Common myeloid progenitor, CD34-positive (primary cell): ENCODE results near the gene LEUTX. TPM values are rescaled to one million over a fixed set of nuclear protein-coding genes. Genes with fewer than 3 reads are reported as not detected.

Source experiments
- CTCF ChIA-PET: fragments of 350-600 bp; sonication (Branson Sonifier 250); formaldehyde crosslinking; loops from one replicate; lab custom pipeline; 2021; ENCODE audit warnings: antibody characterized with exemption; lab: Charles Lee
- POLR2A ChIA-PET: fragments of 350-600 bp; sonication (Branson Sonifier 250); formaldehyde crosslinking; loops from one replicate; lab custom pipeline; 2021; ENCODE audit warnings: antibody characterized with exemption; lab: Charles Lee
- DNase-seq, 3 donors: peaks; one replicate each; pipeline versions ENCODE4 v3.0.0 to v3.0.0-alpha.2; 2013
- H3K27ac ChIP-seq, 2 experiments: 1 replicate in 1 of 2; 2 replicates in 1 of 2; pipeline ENCODE4 v1.7.0; 2013; ENCODE audit warnings: inconsistent platforms in 2 of 2, low read length in 2 of 2, mild to moderate bottlenecking in 2 of 2, low read depth in 1 of 2, moderate library complexity in 1 of 2; ENCODE audit not compliant: severe bottlenecking in 2 of 2, insufficient read depth in 1 of 2, poor library complexity in 1 of 2
- H3K27me3 ChIP-seq, 5 experiments: replicated peaks in 2 of 5; 1 replicate in 3 of 5; 2 replicates in 2 of 5; pipeline versions ENCODE4 v1.6.1 to v1.7.0; 2013; ENCODE audit warnings: low read length in 4 of 5, mild to moderate bottlenecking in 2 of 5, moderate library complexity in 2 of 5, inconsistent platforms in 1 of 5; ENCODE audit not compliant: insufficient read depth in 5 of 5, control insufficient read depth in 4 of 5
- H3K36me3 ChIP-seq, 4 experiments: 1 replicate in 2 of 4; 2 replicates in 2 of 4; pipeline versions ENCODE4 v1.6.1 to v1.7.0; 2013; ENCODE audit warnings: low read length in 3 of 4, control low read depth in 1 of 4, mild to moderate bottlenecking in 1 of 4; ENCODE audit not compliant: control insufficient read depth in 4 of 4, insufficient read depth in 4 of 4
- H3K4me1 ChIP-seq, 4 experiments: 1 replicate in 3 of 4; 2 replicates in 1 of 4; pipeline versions ENCODE4 v1.6.1 to v1.7.1; 2013; ENCODE audit warnings: low read length in 3 of 4, mild to moderate bottlenecking in 3 of 4, control low read depth in 1 of 4, inconsistent platforms in 1 of 4, moderate library complexity in 1 of 4; ENCODE audit not compliant: control insufficient read depth in 4 of 4, insufficient read depth in 4 of 4; ENCODE audit errors: control extremely low read depth in 1 of 4
- H3K4me3 ChIP-seq, 7 experiments: 1 replicate in 4 of 7; 2 replicates in 3 of 7; pipeline versions ENCODE4 v1.5.1 to v1.7.0; 2013; ENCODE audit warnings: mild to moderate bottlenecking in 7 of 7, low read length in 6 of 7, moderate library complexity in 6 of 7, inconsistent platforms in 2 of 7, low read depth in 2 of 7, control low read depth in 1 of 7; ENCODE audit not compliant: insufficient read depth in 4 of 7, control insufficient read depth in 1 of 7; ENCODE audit errors: extremely low read depth in 1 of 7
- H3K9me3 ChIP-seq, 5 experiments: 1 replicate in 4 of 5; 2 replicates in 1 of 5; pipeline versions ENCODE4 v1.6.1 to v1.7.1; 2013; ENCODE audit warnings: low read length in 4 of 5, mild to moderate bottlenecking in 2 of 5, inconsistent platforms in 1 of 5, low read depth in 1 of 5, moderate library complexity in 1 of 5; ENCODE audit not compliant: control insufficient read depth in 4 of 5, insufficient read depth in 2 of 5; ENCODE audit errors: control extremely low read depth in 1 of 5
- WGBS: methylation state at CpG from one replicate; pipeline ENCODE4 v1.1.5; 2013; ENCODE audit not compliant: insufficient coverage; 5-methylcytosine and 5-hydroxymethylcytosine counted together
- polyA plus RNA-seq: library from polyadenylated mRNA; unstranded; fragments of 120-200 nt; gene quantifications from one replicate; pipeline ENCODE4 v1.2.1, GENCODE V29; 2013

The LEUTX gene, protein sequence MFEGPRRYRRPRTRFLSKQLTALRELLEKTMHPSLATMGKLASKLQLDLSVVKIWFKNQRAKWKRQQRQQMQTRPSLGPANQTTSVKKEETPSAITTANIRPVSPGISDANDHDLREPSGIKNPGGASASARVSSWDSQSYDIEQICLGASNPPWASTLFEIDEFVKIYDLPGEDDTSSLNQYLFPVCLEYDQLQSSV
- not detected for polyA plus RNA-seq

DNA sequence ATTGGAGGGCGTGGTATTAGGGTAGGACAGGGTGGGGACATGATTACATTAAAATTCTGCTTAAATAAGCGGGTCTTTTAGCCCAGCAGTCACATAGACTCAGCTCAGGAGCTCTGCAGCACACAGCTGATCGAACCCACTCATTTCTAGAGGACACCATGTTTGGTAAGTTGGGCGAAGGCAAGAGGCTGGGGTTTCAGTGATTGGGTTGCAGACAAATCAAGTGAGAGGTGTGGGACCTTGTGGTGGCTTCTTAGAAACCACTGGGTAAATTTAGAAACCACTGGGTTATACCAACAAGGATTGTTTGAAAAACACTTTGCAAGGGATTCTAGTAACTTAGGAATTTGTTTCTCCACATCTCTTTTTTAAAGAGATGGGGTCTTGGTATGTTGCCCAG, at the start of gene LEUTX:
Gene LEUTX, plus strand, starts transcription at position 92 of the 400 bp plus-strand sequence. Its CDS starts 67 bp downstream, at position 159.
- H3K27me3 ChIP-seq, result peaks cover 0 to 17% (median 3%) of the 10 kb centered on the region in 5 experiments
- CTCF ChIA-PET, result no interaction called here
- 90% methylated on average over 4 of the region's 4 CpGs for WGBS

DNA sequence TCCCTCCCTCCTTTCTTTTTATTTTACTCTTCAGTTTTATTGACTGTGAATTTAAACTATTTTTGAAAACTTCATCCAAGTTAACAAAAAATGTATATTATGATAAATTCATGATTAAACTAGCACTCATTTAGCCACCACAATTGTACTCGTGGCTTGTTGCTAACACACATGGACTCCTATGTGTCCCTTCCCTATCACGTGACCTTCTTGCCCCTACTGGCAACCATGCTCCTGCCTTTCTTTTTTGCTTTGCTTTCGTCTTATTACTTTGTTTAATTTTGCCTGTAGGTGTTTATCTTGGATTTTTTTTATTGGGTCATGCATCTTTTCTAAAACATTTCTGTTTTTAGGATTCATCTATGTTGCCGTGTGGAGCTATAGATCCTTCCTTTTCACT, 49.1 kb upstream of the LEUTX start:
- ChIA-PET CTCF (no interaction called here), POLR2A (no interaction called here)
- peaks cover 0 to 3% (median 0%) of the 10 kb centered on the region in 5 experiments for H3K9me3 ChIP-seq
- no CpG with 5 or more reads among the region's 4 CpGs for WGBS
- no peak overlapping the region for H3K4me3 ChIP-seq
- H3K4me1 ChIP-seq, result no peaks in the 10 kb centered on the region
- no peaks in the 10 kb centered on the region for H3K36me3 ChIP-seq
- no peak overlapping the region for H3K27ac ChIP-seq
- peaks cover 3 to 13% (median 5%) of the 10 kb centered on the region in 5 experiments for H3K27me3 ChIP-seq
- DNase-seq, result no peak

More for the DNA sequence above, at the start of gene LEUTX:
- POLR2A ChIA-PET, result no interaction called here
- no peak within 1 kb of the TSS for H3K27ac ChIP-seq
- no peaks in the 10 kb centered on the region for H3K36me3 ChIP-seq
- H3K4me1 ChIP-seq, result no peaks in the 10 kb centered on the region
- no peak within 1 kb of the TSS for H3K4me3 ChIP-seq
- no peaks in the 10 kb centered on the region for H3K9me3 ChIP-seq
- DNase-seq, result no peak

DNA sequence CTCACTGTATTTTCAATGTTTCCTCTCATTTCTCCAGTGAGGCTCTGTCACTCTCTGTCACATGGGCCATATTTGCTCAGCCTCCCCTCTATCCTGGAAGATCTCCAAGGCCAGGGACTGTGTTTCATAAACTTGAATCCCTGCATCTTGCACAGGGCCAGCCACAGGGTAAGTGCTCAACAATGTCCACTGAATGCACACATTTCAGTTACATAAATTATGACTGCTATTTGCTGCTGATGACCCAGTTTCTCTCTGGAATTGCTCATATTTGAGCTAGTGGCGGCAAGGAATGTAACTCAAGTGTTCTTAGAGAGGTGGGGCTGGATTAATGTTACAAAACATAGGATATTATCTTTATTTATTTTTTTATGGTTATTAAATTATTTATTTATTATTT, 47.0 kb upstream of the LEUTX start:
- WGBS, result no CpG with 5 or more reads among the region's 1 CpG
- DNase-seq, result no peak
- no peak overlapping the region for H3K4me3 ChIP-seq
- H3K36me3 ChIP-seq, result no peaks in the 10 kb centered on the region
- no peaks in the 10 kb centered on the region for H3K4me1 ChIP-seq
- CTCF ChIA-PET, result no interaction called here
- peaks cover 0 to 3% (median 0%) of the 10 kb centered on the region in 5 experiments for H3K9me3 ChIP-seq
- POLR2A ChIA-PET, result no interaction called here
- peaks cover 3 to 13% (median 5%) of the 10 kb centered on the region in 5 experiments for H3K27me3 ChIP-seq
- no peak overlapping the region for H3K27ac ChIP-seq

DNA sequence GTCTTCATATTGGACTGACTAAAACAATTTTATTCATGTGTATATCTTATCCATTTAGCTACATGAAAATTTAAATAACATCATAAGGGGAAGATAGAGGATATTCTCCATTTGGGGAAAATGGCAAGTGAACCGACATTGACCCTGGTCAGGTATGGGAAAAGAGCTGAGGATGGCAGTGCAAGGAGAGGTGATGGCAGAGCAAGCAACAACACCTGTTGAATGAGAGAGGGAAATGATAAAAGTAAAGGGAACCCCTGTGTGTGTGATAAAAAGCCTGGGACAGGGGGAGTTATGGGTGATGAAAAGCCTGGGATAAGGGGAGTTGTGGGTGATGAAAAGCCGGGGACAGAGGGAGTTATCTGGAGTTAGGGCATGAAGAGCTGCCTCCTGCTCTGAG, 44.8 kb upstream of the LEUTX start:
- no peaks in the 10 kb centered on the region for H3K4me1 ChIP-seq
- ChIA-PET POLR2A (no interaction called here), CTCF (no interaction called here)
- WGBS, result 100% methylated on average over 2 of the region's 2 CpGs
- no peak overlapping the region for H3K4me3 ChIP-seq
- DNase-seq, result no peak
- H3K27ac ChIP-seq, result no peak overlapping the region
- no peaks in the 10 kb centered on the region for H3K36me3 ChIP-seq
- peaks cover 3 to 11% (median 5%) of the 10 kb centered on the region in 5 experiments for H3K27me3 ChIP-seq
- peaks cover 0 to 3% (median 0%) of the 10 kb centered on the region in 5 experiments for H3K9me3 ChIP-seq

DNA sequence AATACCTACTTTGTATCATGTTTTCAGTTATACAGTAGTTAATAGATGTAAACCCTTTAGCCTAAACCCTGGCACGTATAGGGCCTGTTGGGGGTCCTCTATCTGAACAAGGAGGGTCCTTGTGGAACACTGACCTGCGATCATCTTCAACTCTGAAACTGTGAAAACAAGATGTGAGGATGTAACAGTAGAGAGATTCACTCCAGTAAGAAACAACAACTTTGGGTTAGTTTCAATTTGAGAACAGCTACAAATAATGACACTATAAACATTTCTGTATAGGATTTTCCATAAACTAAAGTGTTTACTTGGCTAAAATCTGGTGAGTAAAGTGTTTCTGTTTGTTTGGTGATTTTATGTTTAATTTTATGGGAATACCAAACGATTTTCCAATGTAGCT, 43.0 kb upstream of the LEUTX start:
- H3K36me3 ChIP-seq, result no peaks in the 10 kb centered on the region
- ChIA-PET CTCF (no interaction called here), POLR2A (no interaction called here)
- no peak overlapping the region for H3K27ac ChIP-seq
- H3K4me1 ChIP-seq, result peaks cover 0 to 1% (median 0%) of the 10 kb centered on the region in 4 experiments
- WGBS, result no CpG with 5 or more reads among the region's 3 CpGs
- no peak for DNase-seq
- H3K27me3 ChIP-seq, result peaks cover 0 to 7% (median 3%) of the 10 kb centered on the region in 5 experiments
- peaks cover 0 to 3% (median 0%) of the 10 kb centered on the region in 5 experiments for H3K9me3 ChIP-seq
- no peak overlapping the region for H3K4me3 ChIP-seq

DNA sequence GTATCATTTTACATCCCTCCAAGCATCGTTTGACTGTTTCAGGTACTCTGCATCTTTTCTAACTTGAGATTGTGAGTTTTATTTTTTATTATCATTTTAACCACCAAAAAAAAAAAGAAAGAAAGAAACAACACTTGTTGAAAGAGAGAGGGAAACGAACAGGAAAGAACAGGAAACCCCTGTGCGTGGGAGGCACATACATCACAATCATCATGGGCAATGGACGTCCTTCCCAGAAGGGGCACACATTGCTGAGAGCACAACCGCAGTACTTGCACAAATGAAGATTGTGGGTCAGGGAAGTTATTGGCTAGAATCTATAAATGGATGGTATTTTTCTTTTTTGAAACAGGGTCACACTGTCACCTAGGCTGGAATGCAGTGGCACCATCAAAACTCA, 42.6 kb upstream of the LEUTX start:
- Histone ChIP-seq H3K4me1 (peaks cover 0 to 1% (median 0%) of the 10 kb centered on the region in 4 experiments), H3K27ac (no peak overlapping the region), H3K4me3 (no peak overlapping the region), H3K9me3 (peaks cover 0 to 3% (median 0%) of the 10 kb centered on the region in 5 experiments), H3K27me3 (peaks cover 0 to 7% (median 3%) of the 10 kb centered on the region in 5 experiments), H3K36me3 (no peaks in the 10 kb centered on the region)
- CTCF ChIA-PET, result no interaction called here
- DNase-seq, result no peak
- WGBS, result 7% methylated on average over 3 of the region's 5 CpGs
- POLR2A ChIA-PET, result no interaction called here

DNA sequence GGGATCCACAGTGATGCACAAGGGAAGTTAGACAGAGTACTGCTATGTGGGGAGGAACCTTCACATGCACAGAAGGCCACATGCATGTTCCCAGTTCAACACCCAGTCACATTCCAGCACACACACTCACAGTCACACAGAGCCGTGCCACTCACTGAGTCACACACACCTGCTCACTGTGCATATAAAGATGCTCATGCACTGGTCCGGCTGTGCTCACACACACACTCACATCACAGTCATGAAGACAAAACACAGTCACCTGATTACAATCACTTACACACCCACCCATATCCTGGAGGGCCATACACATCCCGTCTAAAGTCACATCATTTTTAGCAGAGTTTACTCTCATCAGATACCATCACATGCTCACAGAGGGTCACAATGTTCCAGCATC, 41.3 kb upstream of the LEUTX start:
- CTCF ChIA-PET, result no interaction called here
- DNase-seq, result no peak
- Histone ChIP-seq H3K36me3 (no peaks in the 10 kb centered on the region), H3K9me3 (peaks cover 0 to 3% (median 0%) of the 10 kb centered on the region in 5 experiments), H3K27me3 (peaks cover 0 to 5% (median 0%) of the 10 kb centered on the region in 5 experiments), H3K4me3 (no peak overlapping the region), H3K4me1 (peaks cover 0 to 1% (median 0%) of the 10 kb centered on the region in 4 experiments), H3K27ac (no peak overlapping the region)
- POLR2A ChIA-PET, result no interaction called here
- WGBS, result 95% methylated on average over 2 of the region's 3 CpGs
